Measurements from ENCODE around the gene YPEL5.
A peak's percentile ranks its signal among the peaks of the same experiment; 100 is the strongest.

Gene YPEL5

GRCh38 chr2:30165050-30165520 lies 18.3 kb downstream of the YPEL5 start:
- H2AFZ ChIP-seq (ENCODE audit: low read depth, low read length, severe bottlenecking) = no peak overlapping the region
- no peak overlapping the region for H3K4me2 ChIP-seq (ENCODE audit: low read depth, low read length, poor library complexity, severe bottlenecking)
- no peaks in the 10 kb centered on the region for H4K20me1 ChIP-seq (ENCODE audit: low read depth, low read length)
- H3F3A ChIP-seq (ENCODE audit: insufficient read depth) = no peaks in the 10 kb centered on the region
- no peaks in the 10 kb centered on the region for H3K9me2 ChIP-seq (replicated peaks; ENCODE audit: insufficient read depth, low read length)
- H3K79me2 ChIP-seq (ENCODE audit: insufficient read depth, low read length) = no peaks in the 10 kb centered on the region
- no peaks in the 10 kb centered on the region for H3K27me3 ChIP-seq (ENCODE audit: low read length)
- H3K9me3 ChIP-seq (ENCODE audit: insufficient read depth, low read length) = no peaks in the 10 kb centered on the region
- no peak overlapping the region for H3K27ac ChIP-seq (ENCODE audit: low read depth, low read length)
- no peak overlapping the region for H3K4me3 ChIP-seq (ENCODE audit: insufficient read depth, low read length, poor library complexity, severe bottlenecking)
- no peak overlapping the region for H3K9ac ChIP-seq (ENCODE audit: low read length)
- no peaks in the 10 kb centered on the region for H3K36me3 ChIP-seq (ENCODE audit: low read length)
- TF ChIP-seq EZH2phosphoT487 (conservative IDR thresholded peaks at IDR 0.05; ENCODE audit: low read length) = no peak
- TF ChIP-seq CTCF (IDR thresholded peaks at IDR 0.05; ENCODE audit: insufficient read depth, low read length, poor library complexity, severe bottlenecking) = peak; percentile 93

- H3K27me3 ChIP-seq (ENCODE audit: low read length) = no peaks in the 10 kb centered on the region
- no peak overlapping the region for H3K9ac ChIP-seq (ENCODE audit: low read length)
- no peak overlapping the region for H3K4me2 ChIP-seq (ENCODE audit: low read depth, low read length, poor library complexity, severe bottlenecking)
- H3F3A ChIP-seq (ENCODE audit: insufficient read depth) = no peaks in the 10 kb centered on the region
- H3K9me2 ChIP-seq (replicated peaks; ENCODE audit: insufficient read depth, low read length) = no peaks in the 10 kb centered on the region
- no peak overlapping the region for H2AFZ ChIP-seq (ENCODE audit: low read depth, low read length, severe bottlenecking)
- no peaks in the 10 kb centered on the region for H3K36me3 ChIP-seq (ENCODE audit: low read length)
- TF ChIP-seq CTCF (IDR thresholded peaks at IDR 0.05; ENCODE audit: insufficient read depth, low read length, poor library complexity, severe bottlenecking) = no peak
- no peak for TF ChIP-seq EZH2phosphoT487 (conservative IDR thresholded peaks at IDR 0.05; ENCODE audit: low read length)
- H3K4me3 ChIP-seq (ENCODE audit: insufficient read depth, low read length, poor library complexity, severe bottlenecking) = no peak overlapping the region
- no peaks in the 10 kb centered on the region for H3K79me2 ChIP-seq (ENCODE audit: insufficient read depth, low read length)
- H3K27ac ChIP-seq (ENCODE audit: low read depth, low read length) = no peak overlapping the region
- H4K20me1 ChIP-seq (ENCODE audit: low read depth, low read length) = no peaks in the 10 kb centered on the region
- no peaks in the 10 kb centered on the region for H3K9me3 ChIP-seq (ENCODE audit: insufficient read depth, low read length)
These were observed 18.8 kb downstream of the YPEL5 start for GRCh38 chr2:30165617-30166016.

- Histone ChIP-seq H3K36me3 (ENCODE audit: low read length) (no peaks in the 10 kb centered on the region), H3K27me3 (ENCODE audit: low read length) (no peaks in the 10 kb centered on the region), H3K4me3 (ENCODE audit: insufficient read depth, low read length, poor library complexity, severe bottlenecking) (no peak overlapping the region), H3K79me2 (ENCODE audit: insufficient read depth, low read length) (no peaks in the 10 kb centered on the region), H4K20me1 (ENCODE audit: low read depth, low read length) (no peaks in the 10 kb centered on the region), H3K27ac (ENCODE audit: low read depth, low read length) (no peak overlapping the region), H3K9me2 (replicated peaks; ENCODE audit: insufficient read depth, low read length) (no peaks in the 10 kb centered on the region), H3K9ac (ENCODE audit: low read length) (no peak overlapping the region), H3K9me3 (ENCODE audit: insufficient read depth, low read length) (no peaks in the 10 kb centered on the region), H3F3A (ENCODE audit: insufficient read depth) (no peaks in the 10 kb centered on the region), H2AFZ (ENCODE audit: low read depth, low read length, severe bottlenecking) (no peak overlapping the region), H3K4me2 (ENCODE audit: low read depth, low read length, poor library complexity, severe bottlenecking) (no peak overlapping the region)
- TF ChIP-seq EZH2phosphoT487 (conservative IDR thresholded peaks at IDR 0.05; ENCODE audit: low read length) = no peak
- no peak for TF ChIP-seq CTCF (IDR thresholded peaks at IDR 0.05; ENCODE audit: insufficient read depth, low read length, poor library complexity, severe bottlenecking)
These were observed 25.8 kb downstream of the YPEL5 start for GRCh38 chr2:30172627-30173026.

Measured in SU-DHL-6 (cell line).